HG03457 (cell line): ENCODE data around the gene PM20D2.

Experiments used
- ATAC-seq: cut with Tn5 transposase; IDR thresholded peaks from one replicate; pipeline ENCODE4 v1.9.1; 2021; ENCODE audit warnings: moderate number of reproducible peaks; ENCODE audit not compliant: unreplicated experiment

PM20D2 gene

DNA sequence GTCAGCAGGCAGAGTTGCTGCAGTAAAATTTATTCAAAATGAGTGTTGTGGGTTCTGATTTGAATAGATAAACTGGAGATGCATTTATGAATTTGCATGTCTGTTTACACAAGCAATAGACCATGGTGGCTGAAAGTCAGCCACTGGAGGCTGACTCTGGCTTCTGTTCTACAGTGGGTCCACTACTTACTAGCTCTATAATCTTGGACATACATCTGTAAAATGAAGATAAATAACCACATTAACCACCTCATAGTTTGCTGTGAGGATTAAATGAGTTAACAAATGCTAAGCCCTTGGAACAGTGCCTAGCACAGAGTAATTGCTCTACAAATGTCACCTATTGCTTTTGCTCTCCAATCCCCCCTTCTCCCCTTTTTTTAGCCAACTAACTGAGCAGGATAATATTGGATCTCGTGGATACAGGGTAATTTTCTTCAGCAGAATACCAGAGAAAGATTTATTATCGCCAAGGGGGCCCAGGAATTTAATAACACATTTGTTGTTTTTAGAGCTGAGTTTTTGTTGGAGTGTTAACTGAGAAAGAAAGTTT is 1.4 kb upstream of the PM20D2 start:
- ATAC-seq = peak; percentile 28

DNA sequence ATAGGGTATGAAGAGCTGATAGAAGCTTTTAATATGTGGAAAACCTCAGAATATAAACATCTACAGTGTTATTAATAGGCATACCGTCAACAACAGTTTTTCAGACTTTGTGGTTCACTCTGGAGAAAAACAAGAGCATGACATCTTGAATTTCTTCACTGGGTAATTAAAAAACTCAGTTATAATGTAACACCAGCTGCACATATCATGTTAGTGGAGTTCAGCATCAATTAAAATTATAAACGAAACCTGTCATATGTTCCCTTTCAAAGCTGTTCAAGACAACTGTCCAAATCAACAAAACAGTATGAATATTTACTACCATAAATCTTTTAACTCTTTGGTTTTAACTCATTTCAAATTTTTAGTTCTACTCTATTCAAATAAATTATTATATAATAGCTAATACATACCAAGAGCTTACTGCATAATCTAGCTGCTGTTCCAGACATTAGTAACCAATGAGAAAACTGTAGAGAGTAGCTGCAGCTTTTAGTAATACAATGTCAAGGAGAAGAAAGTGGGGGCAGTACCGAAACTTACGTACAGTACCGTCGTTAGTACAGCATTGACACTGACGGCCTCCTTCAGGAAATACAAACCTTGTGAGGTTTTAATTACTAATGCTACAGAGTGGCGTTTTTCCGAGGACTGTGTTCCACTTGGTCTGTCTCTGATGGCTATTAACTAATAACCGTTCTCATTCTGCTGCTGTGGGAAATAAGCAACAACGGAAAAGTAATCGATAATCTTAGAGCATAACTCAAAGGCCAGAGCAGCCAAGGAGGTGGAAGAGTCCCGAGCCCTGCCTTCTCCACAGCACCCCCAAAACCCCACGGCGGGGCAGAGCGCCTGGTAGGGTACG is 532 bp upstream of the PM20D2 start:
- ATAC-seq = peak; percentile 46

DNA sequence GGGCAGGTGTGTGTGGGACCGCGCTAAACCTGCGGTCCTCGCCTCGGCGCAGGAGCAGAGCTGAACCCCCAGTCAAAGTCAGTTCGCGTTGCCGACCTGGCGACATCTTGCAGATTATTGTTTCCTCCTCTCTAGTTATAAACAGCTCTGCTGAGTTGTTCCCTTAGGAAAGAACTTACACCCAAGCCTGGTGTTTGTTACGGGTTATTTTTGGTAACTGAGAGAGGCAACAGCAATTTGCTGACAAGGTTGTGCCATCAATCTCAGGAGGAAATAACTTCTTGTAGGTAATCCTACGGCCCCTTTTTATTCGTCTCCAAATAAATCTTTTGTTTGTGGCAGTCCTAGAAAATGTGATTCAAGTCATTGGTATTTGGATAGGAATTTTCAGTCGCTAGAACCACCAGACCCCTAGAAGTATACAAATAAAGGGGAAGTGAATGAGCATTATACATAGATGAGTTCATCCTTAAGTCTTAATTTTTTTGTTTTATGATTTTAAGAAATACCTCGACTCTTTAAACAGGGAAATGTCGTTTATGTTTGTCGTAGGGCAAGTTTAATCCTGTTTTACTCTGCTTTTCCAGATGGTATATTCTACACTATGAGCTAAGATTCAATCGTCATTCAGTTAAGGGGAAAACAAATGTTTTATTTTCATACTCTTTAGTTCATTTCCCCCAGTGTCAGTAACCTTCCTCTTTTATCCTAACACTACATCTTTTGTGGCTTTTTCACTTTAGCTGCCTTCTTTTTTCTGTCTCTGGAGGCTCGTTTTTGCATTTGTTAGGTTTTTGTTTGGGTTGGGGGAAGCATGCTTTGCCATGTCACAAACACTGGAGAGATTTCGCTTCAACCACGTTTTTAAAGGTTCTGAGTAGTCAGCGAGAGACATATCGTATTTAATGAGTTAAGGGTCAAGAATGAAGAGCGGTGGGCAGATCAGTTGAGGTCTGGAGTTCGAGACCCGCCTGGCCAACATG is 1.2 kb downstream of the PM20D2 start:
- ATAC-seq = peak; percentile 10

DNA sequence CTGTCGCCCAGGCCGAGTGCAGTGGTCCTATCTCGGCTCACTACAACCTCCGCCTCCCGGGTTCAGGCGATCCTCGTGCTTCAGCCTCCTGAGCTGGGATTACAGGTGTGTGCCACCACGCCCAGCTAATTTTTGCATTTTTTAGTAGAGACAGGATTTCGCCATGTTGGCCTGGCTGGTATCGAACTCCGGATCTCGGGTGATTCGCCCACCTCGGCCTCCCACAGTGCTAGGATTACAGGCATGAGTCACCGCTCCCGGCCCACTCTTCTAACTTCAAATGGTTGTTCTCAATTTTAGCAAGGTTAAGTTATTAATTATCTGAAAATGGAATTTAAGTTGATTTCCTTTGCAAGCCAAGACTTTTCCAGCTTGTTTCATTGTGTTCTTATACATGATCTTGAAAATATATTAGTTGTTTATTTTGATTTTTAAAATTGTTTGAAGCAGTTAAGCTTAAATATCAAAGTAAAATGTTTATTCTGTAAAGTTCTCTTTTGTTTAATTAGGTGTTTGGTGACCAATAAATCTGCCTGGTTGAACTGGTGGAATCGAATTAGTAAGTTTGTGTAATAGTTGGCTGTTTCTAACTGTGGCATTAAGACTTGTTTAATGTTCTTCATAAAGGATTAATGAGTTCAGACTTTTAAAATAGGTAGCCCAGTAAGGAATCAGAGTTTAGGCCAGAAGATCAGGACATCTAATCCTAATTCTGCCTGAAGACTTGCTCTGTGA is 2.3 kb downstream of the PM20D2 start:
- ATAC-seq = no peak

DNA sequence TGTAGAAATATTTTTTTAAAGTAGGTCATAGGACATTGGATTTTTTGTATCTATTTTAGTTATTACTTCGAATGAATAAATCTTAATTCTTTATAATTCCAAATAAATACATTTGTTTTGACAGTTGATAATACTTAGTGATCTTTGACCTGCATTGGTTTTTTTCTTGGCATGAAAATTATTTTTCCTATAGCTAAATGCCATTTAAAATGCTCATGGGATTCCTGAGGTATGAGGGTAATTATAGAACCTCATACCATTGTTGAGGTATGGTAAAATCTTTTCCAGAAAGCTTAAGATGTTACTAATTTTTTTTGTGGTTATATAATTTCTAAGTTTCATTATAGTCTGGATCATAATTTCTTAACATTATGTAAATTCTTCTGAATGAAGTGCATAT is 8.3 kb downstream of the PM20D2 start:
- no peak for ATAC-seq

DNA sequence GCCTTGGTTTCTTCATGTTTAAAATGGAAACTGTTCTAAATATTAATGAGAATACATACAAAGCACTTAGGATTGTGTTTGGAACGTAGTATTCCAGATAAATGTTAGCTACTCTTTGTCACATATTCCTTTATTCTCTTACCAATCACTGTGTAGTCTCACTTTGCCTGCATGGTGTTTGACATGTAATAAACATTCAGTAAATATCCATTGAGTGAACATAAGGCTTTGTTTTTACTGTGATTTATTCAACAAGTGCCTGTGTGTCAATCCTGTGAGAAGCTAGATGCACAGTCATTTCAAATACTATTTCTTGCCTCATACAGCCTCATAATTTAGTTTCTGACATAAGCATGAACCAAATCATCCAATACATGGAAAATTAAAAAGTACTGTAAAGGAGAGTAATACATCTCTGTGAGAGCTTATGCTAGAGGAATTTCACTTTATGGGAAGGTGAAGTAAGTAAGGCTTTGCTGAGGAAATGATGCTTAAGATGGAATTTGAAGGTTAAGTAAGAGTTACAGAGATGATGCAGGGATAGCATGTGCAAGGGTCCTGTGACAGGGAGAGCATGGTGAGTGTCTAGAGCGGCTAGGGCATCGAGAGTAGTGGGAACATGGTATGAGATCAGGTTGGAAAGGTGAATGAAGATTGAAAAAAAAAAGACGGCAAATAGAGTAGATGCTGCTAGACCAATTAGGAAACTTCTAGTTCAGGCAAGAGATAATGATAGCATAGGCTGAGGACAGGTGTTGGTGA is 14.7 kb downstream of the PM20D2 start:
- no peak for ATAC-seq

DNA sequence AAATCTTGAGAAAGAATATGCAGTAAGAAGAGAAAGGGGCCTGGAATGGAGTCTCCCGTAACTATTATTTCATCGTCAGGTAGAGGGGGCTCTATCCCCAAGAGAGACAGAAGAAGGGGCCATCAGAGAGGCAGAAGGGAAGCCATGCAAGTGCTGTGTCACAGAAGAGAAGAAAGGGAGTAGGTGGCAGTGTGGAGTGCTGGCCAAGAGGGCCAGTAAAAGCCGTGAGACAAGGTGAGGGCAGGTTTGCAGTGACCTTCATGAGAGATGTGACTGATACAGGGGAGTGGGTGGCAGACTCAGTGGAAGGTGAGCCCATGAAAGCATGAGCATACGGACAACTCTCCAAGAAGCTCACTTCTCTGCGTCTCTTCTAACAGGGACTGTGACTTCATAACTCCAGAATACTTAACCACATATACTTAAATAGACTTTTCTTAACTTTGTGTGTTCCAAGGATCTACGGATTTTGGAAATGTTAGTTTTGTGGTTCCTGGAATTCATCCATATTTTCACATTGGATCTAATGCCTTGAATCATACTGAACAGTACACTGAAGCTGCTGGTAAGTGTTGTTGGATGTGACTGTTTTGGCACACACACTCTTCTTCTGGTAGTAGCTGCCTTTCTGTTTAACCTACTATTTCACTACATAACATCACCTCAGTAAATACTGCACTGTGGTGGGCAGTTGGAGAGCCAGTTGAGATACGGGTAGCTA is 15.6 kb downstream of the PM20D2 start:
- ATAC-seq = no peak

DNA sequence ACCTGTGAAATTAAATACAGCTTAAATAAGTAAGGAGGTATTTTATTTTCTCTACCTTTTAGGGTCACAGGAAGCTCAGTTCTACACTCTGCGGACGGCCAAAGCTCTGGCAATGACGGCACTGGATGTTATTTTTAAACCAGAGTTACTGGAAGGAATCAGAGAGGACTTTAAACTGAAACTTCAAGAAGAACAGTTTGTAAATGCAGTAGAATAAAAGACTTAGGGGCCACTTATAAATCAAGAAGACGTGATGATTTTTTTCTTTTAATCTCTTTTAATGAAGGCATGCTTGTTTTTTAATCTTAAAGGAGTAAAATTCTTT is 16.2 kb downstream of the PM20D2 start:
- ATAC-seq = no peak

DNA sequence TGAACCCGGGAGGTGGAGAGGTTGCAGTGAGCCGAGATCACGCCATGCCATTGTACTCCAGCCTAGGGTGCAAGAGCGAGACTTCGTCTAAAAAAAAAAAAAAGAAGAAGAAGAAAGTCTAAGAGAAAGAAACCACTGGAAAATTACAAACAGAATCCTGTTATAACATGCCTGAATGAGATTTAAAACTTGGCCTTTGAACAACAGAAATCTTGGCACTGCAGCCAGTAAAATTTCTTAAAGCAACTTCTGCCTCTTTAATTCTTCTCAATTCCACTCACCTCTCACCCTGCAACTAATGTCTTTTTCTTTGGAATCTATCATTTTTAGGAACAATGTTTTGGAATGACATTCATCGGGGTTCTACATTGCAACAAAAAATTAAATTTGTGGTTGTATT is 26.3 kb downstream of the PM20D2 start:
- no peak for ATAC-seq

DNA sequence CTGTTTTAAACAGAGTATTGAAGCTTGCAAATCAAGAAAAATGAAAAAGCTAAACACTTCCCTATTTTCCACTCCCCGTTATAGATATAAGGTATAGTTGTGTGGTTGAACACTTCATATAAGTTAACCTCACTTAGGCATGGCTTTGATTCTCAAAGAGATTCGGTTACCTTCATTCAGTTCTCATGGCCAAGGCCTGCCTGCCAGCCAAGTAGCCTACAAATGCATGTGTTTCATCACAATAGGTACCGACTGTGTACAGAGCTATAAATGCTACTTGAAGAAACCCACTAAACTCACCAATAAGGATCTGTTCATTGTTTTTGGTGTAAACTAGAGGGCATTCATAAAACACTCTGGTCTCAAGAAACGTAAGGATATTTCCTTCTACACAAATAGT is 27.8 kb downstream of the PM20D2 start:
- ATAC-seq = no peak

DNA sequence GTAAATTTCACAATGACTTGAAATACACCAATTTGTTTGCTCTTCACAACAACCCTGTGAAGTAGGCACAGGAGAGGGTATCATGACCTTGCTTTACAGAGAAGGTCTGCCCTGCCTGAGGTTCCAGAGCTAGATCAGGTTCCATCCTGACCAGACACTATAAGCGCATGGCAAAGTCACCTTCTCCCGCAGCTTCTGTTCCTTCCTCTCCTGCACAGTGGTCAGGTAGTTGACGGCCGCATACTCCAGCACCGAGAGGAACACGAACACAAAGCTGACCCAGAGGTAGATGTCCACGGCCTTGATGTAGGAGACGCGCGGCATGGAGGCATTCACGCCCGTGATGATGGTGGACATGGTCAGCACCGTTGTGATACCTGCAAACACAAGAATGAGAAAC is 34.3 kb downstream of the PM20D2 start:
- no peak for ATAC-seq

DNA sequence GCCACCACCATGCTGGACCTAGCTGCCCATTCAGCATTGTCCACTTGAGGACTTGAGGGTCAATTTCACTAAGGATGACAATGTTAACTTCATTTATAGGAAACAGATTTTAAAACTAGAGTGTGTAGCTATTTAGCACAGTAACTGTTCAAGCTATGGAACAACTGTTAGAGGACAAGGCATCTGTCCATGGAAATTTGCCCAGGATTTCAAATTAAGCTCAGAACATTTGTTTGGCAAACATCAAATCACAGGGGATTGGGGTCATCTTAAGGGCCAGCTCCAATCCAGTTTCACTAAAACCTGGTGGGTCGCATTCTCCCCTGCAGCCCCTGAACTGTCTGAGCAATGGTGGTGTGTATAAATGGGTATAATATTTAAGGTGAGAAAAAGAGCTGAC is 35.1 kb downstream of the PM20D2 start:
- ATAC-seq = no peak

DNA sequence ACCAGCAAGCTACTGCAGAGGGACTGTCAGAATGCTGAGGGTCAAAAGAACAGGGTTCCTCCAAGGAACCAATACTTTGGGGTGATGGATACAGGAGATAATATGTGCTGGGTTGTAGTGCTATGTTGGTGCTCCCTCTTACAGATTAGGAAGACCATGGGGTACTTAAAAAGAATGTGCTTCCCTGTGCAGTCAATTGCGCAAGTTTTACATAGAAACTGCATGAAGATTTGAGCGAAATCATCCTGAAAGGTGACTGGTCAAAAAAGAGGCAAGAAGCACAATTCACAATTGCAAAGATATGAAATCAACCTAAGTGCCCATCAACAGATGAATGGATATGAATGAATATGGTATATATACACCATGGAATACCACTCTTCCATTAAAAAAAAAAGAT is 37.4 kb downstream of the PM20D2 start:
- ATAC-seq = no peak

DNA sequence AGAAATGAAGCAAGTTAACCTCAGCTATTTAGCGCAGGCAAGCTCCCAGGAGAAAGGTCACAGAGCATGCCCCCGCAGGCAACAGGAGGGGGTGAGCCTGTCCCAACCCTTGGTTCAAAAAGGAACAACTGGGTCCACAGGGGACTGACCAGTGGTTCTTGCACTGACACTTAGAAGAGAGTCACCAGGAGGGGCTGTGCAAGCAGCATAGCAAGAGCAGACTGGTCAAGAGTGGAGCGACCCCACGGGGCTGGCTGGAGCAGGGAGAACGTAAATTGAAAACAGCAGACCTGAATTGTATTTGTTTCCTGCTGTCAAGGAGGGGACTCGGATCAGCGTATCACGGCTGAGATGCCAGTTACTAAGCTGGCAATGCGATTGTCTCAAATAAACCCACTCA is 38.5 kb downstream of the PM20D2 start:
- no peak for ATAC-seq

DNA sequence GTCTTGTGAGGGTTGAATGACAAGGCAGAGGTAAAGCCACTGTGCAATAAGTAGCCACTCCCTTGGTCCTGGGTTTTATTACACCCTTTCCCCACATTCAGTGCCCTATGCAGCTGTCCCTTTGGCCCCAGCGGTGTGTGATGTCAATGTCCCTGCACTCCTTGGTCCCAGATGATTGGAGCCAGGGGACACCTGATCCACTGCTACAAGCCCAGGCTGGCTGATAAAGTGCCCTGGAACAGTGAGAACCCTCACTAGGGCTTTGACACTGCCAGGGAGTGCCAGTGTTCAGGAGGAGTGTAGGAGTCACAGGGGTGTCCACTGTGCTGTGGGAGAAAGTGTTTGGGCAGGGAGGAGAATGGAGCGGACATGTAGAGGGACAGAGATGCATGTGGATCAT is 40.9 kb downstream of the PM20D2 start:
- ATAC-seq = no peak

DNA sequence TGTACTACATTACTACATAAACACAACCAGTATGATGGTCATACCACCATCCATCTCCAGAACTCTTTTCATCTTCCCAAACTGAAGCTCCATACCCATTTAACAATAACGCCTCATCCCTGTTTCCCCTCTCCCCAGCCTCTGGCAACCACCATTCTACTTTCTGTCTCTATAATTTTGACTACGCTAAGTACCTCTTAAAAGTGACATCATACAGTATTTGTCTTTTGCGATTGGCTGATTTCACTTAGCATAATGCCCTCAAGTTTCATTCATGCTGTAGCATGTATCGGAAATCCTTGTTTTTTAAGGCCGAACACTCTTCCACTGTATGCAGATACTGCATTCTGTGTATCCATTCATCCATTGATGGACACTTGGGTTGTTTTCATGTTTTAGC is 41.6 kb downstream of the PM20D2 start:
- no peak for ATAC-seq

DNA sequence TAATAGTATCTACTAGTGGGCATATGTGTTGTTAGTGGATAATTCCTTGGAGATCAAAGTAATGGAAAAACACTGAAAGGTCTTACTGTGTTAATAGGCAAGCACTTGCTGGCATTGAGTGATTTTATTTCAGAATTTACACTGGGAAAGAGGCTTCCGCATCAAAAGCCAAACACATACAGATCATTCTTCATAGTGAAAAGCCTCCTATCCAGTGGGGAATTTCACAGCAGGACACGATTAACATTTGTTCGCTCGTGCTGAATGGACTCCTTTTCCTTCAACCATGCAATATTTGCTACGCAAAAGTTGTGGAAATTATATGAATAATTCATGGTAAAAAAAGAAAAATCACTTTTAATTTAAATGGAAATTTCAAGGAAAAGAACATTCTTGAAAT is 44.9 kb downstream of the PM20D2 start:
- ATAC-seq = no peak

DNA sequence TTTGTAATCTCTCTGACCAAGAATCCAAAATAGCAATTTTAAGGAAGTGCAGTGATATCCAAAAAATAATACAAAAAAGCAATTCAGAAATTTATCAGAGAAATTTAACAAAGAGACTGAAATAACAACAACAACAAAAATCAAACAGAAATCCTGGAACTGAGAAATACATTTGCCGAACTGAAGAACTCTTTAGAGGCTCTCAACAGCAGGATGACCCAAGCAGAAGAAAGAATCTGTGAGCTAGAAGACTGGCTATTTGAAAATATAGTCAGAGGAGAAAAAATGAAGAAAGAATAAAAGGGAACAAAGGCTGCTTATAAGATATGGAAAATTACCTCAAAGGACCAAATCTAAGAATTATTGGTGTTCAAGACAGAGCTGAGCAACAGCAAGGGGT is 48.7 kb downstream of the PM20D2 start:
- no peak for ATAC-seq

DNA sequence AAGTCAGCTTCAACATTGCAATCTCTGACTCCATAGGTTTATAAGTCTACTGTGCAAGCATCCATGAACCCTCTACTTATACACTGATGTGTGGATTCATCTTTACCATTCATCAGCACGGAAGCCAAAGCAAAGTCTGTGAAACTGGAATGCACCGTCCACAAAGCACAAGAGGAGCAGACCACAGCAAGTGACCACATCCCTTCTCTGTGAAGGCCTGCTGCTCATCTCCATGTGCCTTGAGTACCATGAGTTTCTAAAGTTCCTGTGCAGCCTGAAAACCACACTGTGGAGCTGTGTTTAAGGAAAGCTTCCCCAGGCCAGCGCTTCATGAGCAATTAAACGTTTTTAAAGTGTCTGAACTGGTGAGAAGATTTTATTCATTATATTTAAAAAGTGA is 51.3 kb downstream of the PM20D2 start:
- no peak for ATAC-seq

DNA sequence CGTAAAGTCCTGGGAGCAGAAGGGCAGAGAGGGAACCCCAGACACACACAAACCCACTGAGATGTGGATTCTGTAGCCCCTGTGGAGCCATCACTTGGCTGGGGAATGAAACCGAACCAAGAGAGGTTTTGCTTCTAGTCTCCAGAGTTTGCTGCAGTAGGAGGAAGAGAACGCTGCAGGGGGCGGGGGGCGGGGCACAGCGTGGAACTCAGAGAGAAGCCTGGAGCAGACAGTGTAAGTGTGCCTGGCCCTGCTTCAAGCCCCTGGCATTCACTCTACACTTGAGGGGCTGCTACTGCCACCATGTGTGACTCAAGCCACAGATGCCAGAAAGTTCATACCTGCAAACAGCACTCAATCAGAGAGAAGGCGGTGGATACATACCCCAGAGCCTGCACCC is 52.4 kb downstream of the PM20D2 start:
- ATAC-seq = no peak
